22Rv1 (cell line): ENCODE results near the gene TANK.

Experiments
- CTCF ChIP-seq: fragments of 450-650 bp; IDR thresholded peaks from 2 replicates; pipeline ENCODE4 v1.5.1; 2017; ENCODE audit warnings: mild to moderate bottlenecking
- ZFX ChIP-seq: fragments of 450-650 bp; IDR thresholded peaks from 2 replicates; pipeline ENCODE4 v1.6.1; 2017; ENCODE audit warnings: antibody characterized with exemption, borderline replicate concordance

- TF ChIP-seq CTCF (no peak), ZFX (no peak)
Observed at GRCh38 chr2:161147856-161148255, 12.4 kb upstream of the TANK start.
